K562 (cell line): ENCODE results near the gene TOP3A. TPM values are rescaled to one million over a fixed set of nuclear protein-coding genes. Genes with fewer than 3 reads are reported as not detected.
"Not testable (repeated sequence)": the region's sequence is repeated elsewhere in the genome, so short reads cannot be mapped to it uniquely, and the experiment has no call there.

Experiments used
- ATAC-seq: fragments of 200-7000 bp; cut with Tn5 transposase; 3 replicates; pipeline ENCODE4 v1.9.1; 2020; ENCODE audit warnings: moderate library complexity
- BruUV-seq: library from RNA; stranded (reverse); fragments of 400-500 nt; replicated peaks from 2 replicates; lab custom pipeline; 2021; lab: Mats Ljungman, UMichigan
- CTCF ChIA-PET: fragments of 300-600 bp; formaldehyde crosslinking; extraction: SDS; loops from one replicate; lab custom pipeline; 2021; ENCODE audit warnings: low intra/inter-chr PET ratio; lab: Yijun Ruan, JAX
- POLR2A ChIA-PET: fragments of 300-600, 350-650 bp; sonication (Branson Sonifier 250); formaldehyde crosslinking; extraction: SDS; loops from one replicate; lab custom pipeline; 2021; ENCODE audit warnings: antibody characterized with exemption, inconsistent platforms; lab: Yijun Ruan, JAX
- DNase-seq, 4 experiments: peaks; one replicate each; pipeline versions ENCODE4 v3.0.0 to v3.0.0-alpha.2; 2011 to 2018; ENCODE audit warnings: low spot score in 3 of 4, mixed read lengths in 3 of 4; ENCODE audit errors: extremely low read depth in 1 of 4
- FAIRE-seq: peaks from 2 replicates; lab custom pipeline; 2011; peaks lifted over from hg19 to GRCh38; lab: Jason Lieb, UNC
- H2AFZ ChIP-seq: 2 replicates; pipeline ENCODE4 v1.6.0; 2011; ENCODE audit warnings: low read depth, low read length, control low read depth, inconsistent platforms
- H3K27ac ChIP-seq: fragments of 200-600 bp; 3 replicates; pipeline ENCODE4 v1.8.0; 2011; ENCODE audit warnings: low read depth, mild to moderate bottlenecking, control low read depth, inconsistent platforms, low read length, moderate library complexity, mixed read lengths; ENCODE audit errors: extremely low read depth
- H3K27me3 ChIP-seq, 2 experiments: fragments of 300-600 bp in 1 of 2; 2 replicates in 1 of 2; 3 replicates in 1 of 2; pipeline versions ENCODE4 v1.6.0 to v1.8.0; 2011; ENCODE audit warnings: inconsistent platforms in 2 of 2, low read length in 2 of 2, mild to moderate bottlenecking in 1 of 2, mixed read lengths in 1 of 2, moderate library complexity in 1 of 2; ENCODE audit not compliant: control insufficient read depth in 2 of 2, insufficient read depth in 2 of 2
- H3K36me3 ChIP-seq: fragments of 300-600 bp; 3 replicates; pipeline ENCODE4 v1.8.0; 2011; ENCODE audit warnings: mild to moderate bottlenecking, low read length, inconsistent platforms; ENCODE audit not compliant: control insufficient read depth, insufficient read depth
- H3K4me1 ChIP-seq, 2 experiments: fragments of 200-600 bp in 1 of 2; replicated peaks in 1 of 2; 2 replicates in 1 of 2; 3 replicates in 1 of 2; pipeline versions ENCODE4 v1.5.1 to v1.8.0; 2011; ENCODE audit warnings: inconsistent platforms in 2 of 2, low read length in 2 of 2, mild to moderate bottlenecking in 1 of 2, mixed read lengths in 1 of 2, moderate library complexity in 1 of 2; ENCODE audit not compliant: control insufficient read depth in 2 of 2, insufficient read depth in 2 of 2
- H3K4me2 ChIP-seq: 2 replicates; pipeline ENCODE4 v1.6.1; 2011; ENCODE audit warnings: low read length, control low read depth, inconsistent platforms, mixed read lengths; ENCODE audit not compliant: insufficient read depth
- H3K4me3 ChIP-seq: fragments of 200-600 bp; sonication (generic), shearing (Covaris generic); 2 replicates; pipeline ENCODE4 v1.5.1; 2016; ENCODE audit warnings: control low read depth, inconsistent platforms
- H3K79me2 ChIP-seq: fragments of 200-600 bp; 3 replicates; pipeline ENCODE4 v1.8.0; 2011; ENCODE audit warnings: low read length, inconsistent platforms; ENCODE audit not compliant: control insufficient read depth, insufficient read depth
- H3K9ac ChIP-seq, 2 experiments: 2 replicates each; pipeline versions ENCODE4 v1.6.0 to v1.6.1; 2011; ENCODE audit warnings: low read depth in 2 of 2, low read length in 2 of 2, control low read depth in 1 of 2, inconsistent platforms in 1 of 2, mild to moderate bottlenecking in 1 of 2, mixed read lengths in 1 of 2; ENCODE audit not compliant: insufficient read depth in 1 of 2
- H3K9me1 ChIP-seq: one replicate; pipeline ENCODE4 v1.6.0; 2011; ENCODE audit warnings: inconsistent platforms, mild to moderate bottlenecking, low read length, moderate library complexity; ENCODE audit not compliant: control insufficient read depth, insufficient read depth
- H3K9me3 ChIP-seq: replicated peaks from 2 replicates; pipeline ENCODE4 v1.5.1; 2011; ENCODE audit warnings: low read depth, low read length, inconsistent platforms; ENCODE audit not compliant: control insufficient read depth, insufficient read depth
- H4K20me1 ChIP-seq: replicated peaks from 2 replicates; pipeline ENCODE4 v1.6.1; 2011; ENCODE audit warnings: low read length, inconsistent platforms, mixed read lengths; ENCODE audit not compliant: control insufficient read depth, insufficient read depth
- CTCFL ChIP-seq: IDR thresholded peaks from 2 replicates; pipeline ENCODE4 v1.6.1; 2011; ENCODE audit warnings: borderline replicate concordance, low read depth, mild to moderate bottlenecking, moderate library complexity, low read length; ENCODE audit not compliant: insufficient read depth, poor library complexity, severe bottlenecking
- FIP1L1 ChIP-seq: fragments of 200-400 bp; formaldehyde crosslinking; IDR thresholded peaks from 2 replicates; pipeline ENCODE4 v1.6.1; 2018; ENCODE audit warnings: mild to moderate bottlenecking, low read depth, low read length; ENCODE audit not compliant: poor library complexity, severe bottlenecking
- KAT7 ChIP-seq: sonication (generic); formaldehyde crosslinking; IDR thresholded peaks from 2 replicates; pipeline ENCODE4 v1.8.0; 2022; ENCODE audit warnings: missing genetic modification reagents, mild to moderate bottlenecking, borderline replicate concordance
- NCOA4 ChIP-seq: fragments of 450-650 bp; IDR thresholded peaks from 2 replicates; pipeline ENCODE4 v1.6.1; 2018; ENCODE audit warnings: mild to moderate bottlenecking; ENCODE audit not compliant: partially characterized antibody
- SIX5 ChIP-seq, 2 experiments: IDR thresholded peaks; 2 replicates each; pipeline ENCODE4 v1.6.1; 2011; ENCODE audit warnings: low read length in 2 of 2, borderline replicate concordance in 1 of 2, low read depth in 1 of 2, mild to moderate bottlenecking in 1 of 2, moderate library complexity in 1 of 2; ENCODE audit not compliant: insufficient read depth in 1 of 2
- ZNF134 ChIP-seq: fragments of 250-450 bp; sonication (Bioruptor Pico); conservative IDR thresholded peaks from 2 replicates; pipeline ENCODE4 v1.4.0; 2020
- ZNF184 ChIP-seq: sonication (generic); formaldehyde crosslinking; IDR thresholded peaks from 2 replicates; pipeline ENCODE4 v1.5.0; 2020; ENCODE audit warnings: missing genetic modification reagents
- ZNF395 ChIP-seq: fragments of 200-800 bp; sonication (Bioruptor generic); IDR thresholded peaks from 2 replicates; pipeline ENCODE4 v1.6.1; 2017; ENCODE audit warnings: missing genetic modification characterization, missing compliant biosample characterization
- ZNF655 ChIP-seq: fragments of 250-450 bp; sonication (Bioruptor Pico); IDR thresholded peaks from 2 replicates; pipeline ENCODE4 v1.5.0; 2021
- WGBS: fragments of 100-300 bp; shearing (Covaris generic); methylation state at CpG from one replicate; pipeline ENCODE4 v1.1.6; 2016; ENCODE audit warnings: low coverage, mixed read lengths; ENCODE audit not compliant: insufficient coverage; ENCODE audit errors: missing lambda C conversion rate; 5-methylcytosine and 5-hydroxymethylcytosine counted together
- in situ Hi-C: fragments of 300-500 bp; cut with MboI; formaldehyde crosslinking; loops from 4 replicates; pipeline ENCODE4 v1.15.0; 2018; ENCODE audit warnings: inconsistent platforms, mixed read lengths
- intact Hi-C: fragments of 100-400 bp; cut with micrococcal nuclease; formaldehyde crosslinking; loops from 2 replicates; pipeline ENCODE4 v1.14.2; 2022
- polyA plus RNA-seq, 8 experiments: library from polyadenylated mRNA; depleted of rRNA in 4 of 8; stranded (reverse) in 5 of 8; unstranded in 3 of 8; fragments of >200 nt; fragmentation: Nextera tagmentation in 2 of 8; fragmentation: Illumina TruSeq in 1 of 8; extraction: Ambion mirVana in 2 of 8; extraction: Trizol in 1 of 8; gene quantifications; 2 replicates each; pipeline versions ENCODE4 v1.2.1 to v1.2.3, GENCODE V29; 2011 to 2014; ENCODE audit warnings: inconsistent platforms in 1 of 8, missing spikeins in 1 of 8
- total RNA-seq, 7 experiments: library from RNA; depleted of rRNA in 6 of 7; stranded (reverse); fragments of >200 nt in 6 of 7; fragmentation: Illumina TruSeq in 2 of 7; extraction: Trizol in 2 of 7; gene quantifications; 2 replicates each; pipeline versions ENCODE4 v1.2.1 to v1.2.3, GENCODE V29; 2011 to 2021; ENCODE audit warnings: low replicate concordance in 1 of 7

Gene TOP3A
- total and polyA plus RNA-seq, 9 of the 15 experiments (the other 6 are each of a cell fraction or from before 2014, with no cell fraction given): 5.2 to 49.7 (median 24.7) TPM

- TF ChIP-seq ZNF655 (CRISPR knock-in tag) (no peak), NCOA4 (no peak), CTCFL (no peak), FIP1L1 (no peak), ZNF184 (CRISPR knock-in tag) (no peak), ZNF395 (CRISPR knock-in tag) (no peak), SIX5 (IDR thresholded peaks at IDR 0.05; ENCODE audit: borderline replicate concordance in 1 of 2, insufficient read depth in 1 of 2, low read depth in 1 of 2, low read length in 2 of 2) (no peak), KAT7 (CRISPR knock-in tag) (no peak), ZNF134 (no peak)
- TF ChIP-seq, all 486 proteins: peak for 0
These were observed 5.6 kb downstream of the TOP3A start (continued) for GRCh38 chr17:18309202-18309601.

GRCh38 chr17:18303206-18303605 lies 11.6 kb downstream of the TOP3A start:
- H3K9ac ChIP-seq, H3K27me3 ChIP-seq, ATAC-seq, H4K20me1 ChIP-seq, H3K4me3 ChIP-seq, CTCF ChIA-PET, H3K9me3 ChIP-seq, H3K79me2 ChIP-seq, DNase-seq, BruUV-seq, H2AFZ ChIP-seq, POLR2A ChIA-PET, H3K27ac ChIP-seq, intact Hi-C loops, H3K9me1 ChIP-seq, H3K4me1 ChIP-seq, in situ Hi-C loops, H3K4me2 ChIP-seq: not testable (repeated sequence)
- FAIRE-seq: peak; percentile 70
- H3K36me3 ChIP-seq: peaks cover 72% of the 10 kb centered on the region
- WGBS: 52% methylated on average over 12 of the region's 13 CpGs
